Prostate gland (tissue), 2 donors: ENCODE data around the gene XXYLT1. TPM values are rescaled to one million over a fixed set of nuclear protein-coding genes. Genes with fewer than 3 reads are reported as not detected.

ENCODE experiments used
- DNase-seq: peaks from one replicate; pipeline ENCODE4 v3.0.0-alpha.2; 2019; ENCODE audit warnings: low spot score
- H3K27ac ChIP-seq, 2 donors: fragments of 200-600 bp; sonication (generic); 2 replicates each; pipeline ENCODE4 v1.5.1; 2017 to 2019
- H3K27me3 ChIP-seq: fragments of 200-600 bp; sonication (generic); replicated peaks from 2 replicates; pipeline ENCODE4 v1.5.1; 2019; ENCODE audit not compliant: insufficient read depth
- H3K36me3 ChIP-seq, 2 donors: fragments of 200-600 bp; sonication (generic); 1 replicate in 1 of 2; 2 replicates in 1 of 2; pipeline versions ENCODE4 v1.5.1 to v1.8.1; 2017 to 2019
- H3K4me1 ChIP-seq: fragments of 200-600 bp; sonication (generic); replicated peaks from 2 replicates; pipeline ENCODE4 v1.5.1; 2019
- H3K4me3 ChIP-seq, 2 donors: fragments of 200-600 bp; sonication (generic); 2 replicates each; pipeline ENCODE4 v1.5.1; 2017 to 2019
- H3K9me3 ChIP-seq: fragments of 200-600 bp; sonication (generic); 2 replicates; pipeline ENCODE4 v1.5.1; 2017
- POLR2A ChIP-seq: fragments of 450-650 bp; IDR thresholded peaks from one replicate; pipeline ENCODE4 v1.6.1; 2016; ENCODE audit warnings: antibody characterized with exemption, mild to moderate bottlenecking
- POLR2AphosphoS5 ChIP-seq: sonication (generic); formaldehyde crosslinking; IDR thresholded peaks from one replicate; pipeline ENCODE4 v1.6.1; 2017; ENCODE audit warnings: antibody characterized with exemption
- WGBS: methylation state at CpG from one replicate; pipeline ENCODE4 v1.1.5; 2018; 5-methylcytosine and 5-hydroxymethylcytosine counted together
- intact Hi-C: fragments of 100-400 bp; cut with DNase I; formaldehyde crosslinking; loops from one replicate; pipeline ENCODE4 v1.14.2; 2022
- total RNA-seq, 2 donors: library from RNA; depleted of rRNA; stranded (reverse); fragments of >200 nt; gene quantifications; one replicate each; pipeline ENCODE4 v1.1.0, GENCODE V29; 2016
- TF ChIP-seq, protein P1 (sequence below), 4 experiments: fragments of 200-600 bp in 2 of 4; fragments of 450-650 bp in 2 of 4; sonication (generic) in 2 of 4; IDR thresholded peaks; 1 replicate in 3 of 4; 2 replicates in 1 of 4; pipeline ENCODE4 v1.5.1; 2016 to 2019; ENCODE audit warnings: antibody characterized with exemption in 4 of 4, mild to moderate bottlenecking in 2 of 4, moderate library complexity in 2 of 4

Gene XXYLT1
- total RNA-seq, 2 donors from 2014 or later, result 14.9 to 22.7 TPM

DNA sequence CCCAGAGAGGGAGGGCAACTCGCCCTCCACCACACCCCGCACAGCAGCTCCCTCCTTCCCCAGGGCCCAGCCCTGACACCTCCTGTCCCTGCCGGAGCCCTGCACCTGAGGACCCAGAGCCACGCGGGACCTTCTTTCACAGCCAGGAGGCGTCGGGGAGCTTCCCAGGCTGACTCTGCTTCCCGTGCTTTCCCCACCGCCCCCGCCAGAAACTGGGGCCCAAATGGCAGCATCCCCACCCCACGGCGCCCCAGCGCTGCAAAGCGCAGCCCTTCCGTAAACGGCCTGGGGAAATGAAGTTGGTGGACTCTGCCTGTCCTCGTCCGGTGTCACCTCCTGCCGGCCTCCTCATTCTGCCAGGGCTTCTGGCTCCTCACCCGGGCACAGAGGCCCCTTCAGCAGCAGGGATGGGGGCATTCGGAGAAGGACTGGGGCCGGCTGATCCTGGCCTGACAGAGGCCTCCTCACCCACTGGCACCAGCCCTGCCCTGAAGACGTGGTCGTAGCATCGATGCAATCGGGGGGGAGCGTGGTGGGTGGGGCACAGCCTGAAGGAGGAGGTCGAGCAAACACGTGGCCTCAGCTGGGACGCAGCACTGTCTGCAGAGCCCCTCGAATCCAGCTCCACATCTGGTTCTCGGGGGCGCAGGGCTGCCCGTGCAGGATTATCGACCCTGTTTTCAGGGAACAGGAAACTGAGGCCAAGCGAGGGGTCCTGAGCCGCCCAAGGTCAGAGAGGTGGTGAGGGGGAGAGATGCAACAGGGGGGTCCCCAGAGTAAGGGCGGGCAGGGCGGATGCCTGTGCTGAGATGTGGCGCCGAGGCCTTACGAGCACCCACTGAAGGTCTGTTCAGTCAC lies 235.4 kb downstream of the XXYLT1 start:
- WGBS, result 83% methylated on average over 36 of the region's 42 CpGs
- no peak overlapping the region for H3K4me3 ChIP-seq
- H3K27ac ChIP-seq, result no peak overlapping the region
- peaks cover 3% of the 10 kb centered on the region for H3K4me1 ChIP-seq
- TF ChIP-seq POLR2A, result no peak
- no peak for TF ChIP-seq POLR2AphosphoS5
- TF ChIP-seq, protein P1, sequence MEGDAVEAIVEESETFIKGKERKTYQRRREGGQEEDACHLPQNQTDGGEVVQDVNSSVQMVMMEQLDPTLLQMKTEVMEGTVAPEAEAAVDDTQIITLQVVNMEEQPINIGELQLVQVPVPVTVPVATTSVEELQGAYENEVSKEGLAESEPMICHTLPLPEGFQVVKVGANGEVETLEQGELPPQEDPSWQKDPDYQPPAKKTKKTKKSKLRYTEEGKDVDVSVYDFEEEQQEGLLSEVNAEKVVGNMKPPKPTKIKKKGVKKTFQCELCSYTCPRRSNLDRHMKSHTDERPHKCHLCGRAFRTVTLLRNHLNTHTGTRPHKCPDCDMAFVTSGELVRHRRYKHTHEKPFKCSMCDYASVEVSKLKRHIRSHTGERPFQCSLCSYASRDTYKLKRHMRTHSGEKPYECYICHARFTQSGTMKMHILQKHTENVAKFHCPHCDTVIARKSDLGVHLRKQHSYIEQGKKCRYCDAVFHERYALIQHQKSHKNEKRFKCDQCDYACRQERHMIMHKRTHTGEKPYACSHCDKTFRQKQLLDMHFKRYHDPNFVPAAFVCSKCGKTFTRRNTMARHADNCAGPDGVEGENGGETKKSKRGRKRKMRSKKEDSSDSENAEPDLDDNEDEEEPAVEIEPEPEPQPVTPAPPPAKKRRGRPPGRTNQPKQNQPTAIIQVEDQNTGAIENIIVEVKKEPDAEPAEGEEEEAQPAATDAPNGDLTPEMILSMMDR (IDR thresholded peaks at IDR 0.05), result no peak
- no peak for DNase-seq
- H3K27me3 ChIP-seq, result no peaks in the 10 kb centered on the region
- no peaks in the 10 kb centered on the region for H3K9me3 ChIP-seq
- H3K36me3 ChIP-seq, result no peaks in the 10 kb centered on the region
- intact Hi-C loops, result no loop called here

DNA sequence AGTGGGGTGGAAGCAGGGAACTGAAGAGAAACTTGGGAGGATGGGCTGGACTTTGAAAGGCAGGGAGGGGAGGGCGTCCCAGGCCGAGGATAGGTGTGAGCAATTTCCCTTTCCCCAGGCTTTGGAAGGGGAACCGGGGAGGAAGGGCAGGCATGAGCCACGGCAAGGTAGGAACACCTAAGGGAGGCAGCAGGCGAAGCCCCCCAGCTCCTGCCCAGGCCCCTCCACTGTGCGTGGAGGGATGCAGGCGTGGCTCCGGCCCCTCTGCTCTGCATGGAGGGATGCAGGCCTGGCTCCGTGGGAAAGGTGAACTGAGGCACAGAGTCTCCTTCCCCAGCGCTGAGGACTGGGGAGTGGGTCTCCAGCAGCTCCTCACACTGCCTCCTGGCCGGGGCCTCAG lies 236.4 kb downstream of the XXYLT1 start:
- no peaks in the 10 kb centered on the region for H3K36me3 ChIP-seq
- WGBS, result 93% methylated on average over 11 of the region's 11 CpGs
- no peaks in the 10 kb centered on the region for H3K27me3 ChIP-seq
- intact Hi-C loops, result no loop called here
- DNase-seq, result no peak
- H3K4me3 ChIP-seq, result no peak overlapping the region
- no peak overlapping the region for H3K27ac ChIP-seq
- no peaks in the 10 kb centered on the region for H3K9me3 ChIP-seq
- H3K4me1 ChIP-seq, result peaks cover 5% of the 10 kb centered on the region
- TF ChIP-seq POLR2AphosphoS5 (no peak), POLR2A (no peak)
- TF ChIP-seq, protein P1 (IDR thresholded peaks at IDR 0.05), result no peak

DNA sequence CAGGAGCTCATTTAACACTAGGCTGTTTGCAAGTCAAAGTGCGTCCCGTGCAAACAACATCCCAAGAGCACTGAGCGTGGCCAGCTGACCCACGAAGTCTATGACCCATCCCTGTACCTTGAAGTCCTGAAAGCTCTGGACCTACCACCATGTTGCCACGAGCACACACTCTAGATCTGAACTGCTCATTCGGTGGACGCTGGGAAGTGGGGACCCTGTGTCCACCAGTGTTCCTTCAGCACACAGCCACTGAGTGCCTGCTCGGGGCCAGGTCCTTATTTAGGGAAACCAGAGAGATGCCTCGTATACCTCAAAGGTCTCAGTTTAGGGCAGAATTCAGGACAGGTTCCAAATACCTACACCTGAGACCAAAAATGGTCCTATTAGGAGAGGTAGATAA lies 236.9 kb downstream of the XXYLT1 start:
- WGBS, result 95% methylated on average over 9 of the region's 9 CpGs
- no peaks in the 10 kb centered on the region for H3K9me3 ChIP-seq
- H3K4me1 ChIP-seq, result peaks cover 5% of the 10 kb centered on the region
- intact Hi-C loops, result no loop called here
- H3K27me3 ChIP-seq, result no peaks in the 10 kb centered on the region
- no peak overlapping the region for H3K27ac ChIP-seq
- no peaks in the 10 kb centered on the region for H3K36me3 ChIP-seq
- no peak overlapping the region for H3K4me3 ChIP-seq
- no peak for TF ChIP-seq POLR2AphosphoS5
- TF ChIP-seq, protein P1 (IDR thresholded peaks at IDR 0.05), result no peak
- DNase-seq, result no peak

DNA sequence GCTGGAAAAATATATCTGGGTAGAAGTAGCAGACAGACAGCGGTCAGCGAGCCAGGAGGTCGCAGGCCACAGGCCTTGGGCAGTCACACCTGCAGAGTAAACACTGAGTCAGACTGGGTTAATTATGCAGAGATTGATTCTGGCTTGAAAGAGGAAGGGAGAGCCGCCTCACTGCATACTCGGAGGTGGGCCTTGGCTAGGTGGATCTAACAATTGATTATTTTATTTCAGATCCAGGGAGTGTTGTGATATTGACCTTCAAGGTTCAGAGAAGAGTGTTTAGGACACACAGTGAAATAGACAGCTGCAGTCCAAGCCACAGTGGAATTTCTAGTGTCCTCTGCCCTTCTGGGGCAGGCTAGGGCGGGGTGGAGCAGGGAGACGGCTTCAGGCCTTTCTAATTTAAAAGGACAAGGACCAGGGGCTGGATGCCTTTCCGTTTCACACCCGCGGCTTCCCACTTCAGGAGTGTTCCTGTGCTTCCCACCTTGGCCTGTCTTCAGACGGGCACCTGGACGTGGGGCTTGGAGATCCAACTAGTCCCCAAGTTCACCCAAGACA lies 237.3 kb downstream of the XXYLT1 start:
- intact Hi-C loops, result no loop called here
- TF ChIP-seq POLR2A, result no peak
- TF ChIP-seq POLR2AphosphoS5, result no peak
- TF ChIP-seq, protein P1 (IDR thresholded peaks at IDR 0.05), result no peak
- Histone ChIP-seq H3K4me3 (no peak overlapping the region), H3K36me3 (no peaks in the 10 kb centered on the region), H3K9me3 (no peaks in the 10 kb centered on the region), H3K27ac (no peak overlapping the region), H3K4me1 (peaks cover 5% of the 10 kb centered on the region), H3K27me3 (no peaks in the 10 kb centered on the region)
- 71% methylated on average over 12 of the region's 12 CpGs for WGBS
- no peak for DNase-seq

DNA sequence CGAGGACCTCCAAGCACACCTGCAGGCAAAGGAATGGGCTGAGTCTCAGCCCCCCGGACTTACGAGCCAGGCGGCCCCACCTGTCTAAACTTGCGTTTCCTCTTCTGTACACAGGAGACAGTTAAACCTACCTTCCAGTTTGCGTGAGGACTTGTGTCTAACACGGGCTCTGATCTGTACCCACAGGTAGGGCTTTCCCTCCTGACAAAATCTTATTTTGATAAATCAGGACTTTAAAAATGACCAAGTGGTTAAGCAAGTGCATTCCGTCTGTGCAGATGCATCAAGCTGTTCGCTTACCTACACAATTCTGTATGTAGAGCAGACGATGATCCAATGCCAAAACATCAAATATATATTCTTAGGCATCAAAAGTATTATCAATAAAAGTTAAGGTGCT lies 238.0 kb downstream of the XXYLT1 start:
- WGBS, result 64% methylated on average over 10 of the region's 10 CpGs
- Histone ChIP-seq H3K27ac (no peak overlapping the region), H3K4me1 (peaks cover 5% of the 10 kb centered on the region), H3K4me3 (no peak overlapping the region), H3K9me3 (no peaks in the 10 kb centered on the region), H3K27me3 (no peaks in the 10 kb centered on the region), H3K36me3 (no peaks in the 10 kb centered on the region)
- intact Hi-C loops, result no loop called here
- DNase-seq, result no peak
- TF ChIP-seq, protein P1 (IDR thresholded peaks at IDR 0.05), result no peak
- TF ChIP-seq POLR2AphosphoS5 (no peak), POLR2A (no peak)
